Measurements from ENCODE around the gene PPOX. TPM values are rescaled to one million over a fixed set of nuclear protein-coding genes. Genes with fewer than 3 reads are reported as not detected.

PPOX gene
- total RNA-seq, 2 donors from 2014 or later, result 27.3 to 44.9 TPM

GRCh38 chr1:161133220-161133740 is 32.9 kb upstream of the PPOX start:
- H3K4me1 Mint-ChIP-seq, result peaks cover 20% of the 10 kb centered on the region
- H3K27ac Mint-ChIP-seq, result no peak overlapping the region
- peaks cover 45% of the 10 kb centered on the region for H3K36me3 Mint-ChIP-seq (ENCODE audit: low read depth)
- no peaks in the 10 kb centered on the region for H3K27me3 Mint-ChIP-seq
- no peak overlapping the region for H3K4me3 Mint-ChIP-seq
- peak; percentile 4 for ATAC-seq (replicated peaks)
- no peaks in the 10 kb centered on the region for H3K9me3 Mint-ChIP-seq

GRCh38 chr1:161137881-161138280 is 28.3 kb upstream of the PPOX start:
- Mint-ChIP-seq H3K4me1 (peaks cover 3% of the 10 kb centered on the region), H3K27ac (no peak overlapping the region), H3K27me3 (no peaks in the 10 kb centered on the region), H3K4me3 (no peak overlapping the region), H3K36me3 (ENCODE audit: low read depth) (peaks cover 7% of the 10 kb centered on the region), H3K9me3 (no peaks in the 10 kb centered on the region)
- no peak for ATAC-seq (replicated peaks)

- Mint-ChIP-seq H3K36me3 (ENCODE audit: low read depth) (peaks cover 7% of the 10 kb centered on the region), H3K4me3 (no peak overlapping the region), H3K27ac (peak overlapping the region; percentile 20), H3K4me1 (peaks cover 3% of the 10 kb centered on the region), H3K9me3 (no peaks in the 10 kb centered on the region), H3K27me3 (no peaks in the 10 kb centered on the region)
- no peak for ATAC-seq (replicated peaks)
These were observed 27.8 kb upstream of the PPOX start for GRCh38 chr1:161138431-161138830.

- Mint-ChIP-seq H3K27me3 (no peaks in the 10 kb centered on the region), H3K36me3 (ENCODE audit: low read depth) (peaks cover 6% of the 10 kb centered on the region), H3K4me3 (no peak overlapping the region), H3K4me1 (peaks cover 3% of the 10 kb centered on the region), H3K27ac (no peak overlapping the region), H3K9me3 (no peaks in the 10 kb centered on the region)
- ATAC-seq (replicated peaks), result no peak
These were observed 26.5 kb upstream of the PPOX start for GRCh38 chr1:161139766-161140165.

GRCh38 chr1:161140755-161141400 is 25.3 kb upstream of the PPOX start:
- Mint-ChIP-seq H3K4me3 (no peak overlapping the region), H3K27ac (no peak overlapping the region), H3K27me3 (no peaks in the 10 kb centered on the region), H3K4me1 (no peaks in the 10 kb centered on the region), H3K36me3 (ENCODE audit: low read depth) (no peaks in the 10 kb centered on the region), H3K9me3 (no peaks in the 10 kb centered on the region)
- no peak for ATAC-seq (replicated peaks)

GRCh38 chr1:161145832-161146231 is 20.4 kb upstream of the PPOX start:
- no peak for ATAC-seq (replicated peaks)
- Mint-ChIP-seq H3K36me3 (ENCODE audit: low read depth) (no peaks in the 10 kb centered on the region), H3K9me3 (no peaks in the 10 kb centered on the region), H3K27me3 (no peaks in the 10 kb centered on the region), H3K4me3 (no peak overlapping the region), H3K27ac (no peak overlapping the region), H3K4me1 (no peaks in the 10 kb centered on the region)

- peak overlapping the region; percentile 97 for H3K4me3 Mint-ChIP-seq
- ATAC-seq (replicated peaks), result peak; percentile 14
- H3K4me1 Mint-ChIP-seq, result peaks cover 19% of the 10 kb centered on the region
- peaks cover 39% of the 10 kb centered on the region for H3K36me3 Mint-ChIP-seq (ENCODE audit: low read depth)
- no peaks in the 10 kb centered on the region for H3K27me3 Mint-ChIP-seq
- H3K27ac Mint-ChIP-seq, result peak overlapping the region; percentile 99
- no peaks in the 10 kb centered on the region for H3K9me3 Mint-ChIP-seq
These were observed 13.1 kb upstream of the PPOX start for GRCh38 chr1:161153176-161153575.

- peak within 1 kb of the TSS; percentile 99 for H3K27ac Mint-ChIP-seq
- H3K36me3 Mint-ChIP-seq (ENCODE audit: low read depth), result peaks cover 46% of the 10 kb centered on the region
- peak within 1 kb of the TSS; percentile 97 for H3K4me3 Mint-ChIP-seq
- ATAC-seq (replicated peaks), result peak; percentile 97
- H3K9me3 Mint-ChIP-seq, result no peaks in the 10 kb centered on the region
- no peaks in the 10 kb centered on the region for H3K27me3 Mint-ChIP-seq
- H3K4me1 Mint-ChIP-seq, result peaks cover 25% of the 10 kb centered on the region
These were observed 12.4 kb upstream of the PPOX start, which contains the start of gene UFC1 for GRCh38 chr1:161153682-161154337. UFC1 (plus strand) TSS chr1:161153978; CDS start chr1:161153998, 20 bp downstream.

- Mint-ChIP-seq H3K4me3 (peak overlapping the region; percentile 83), H3K27me3 (no peaks in the 10 kb centered on the region), H3K27ac (peak overlapping the region; percentile 92), H3K9me3 (no peaks in the 10 kb centered on the region), H3K36me3 (ENCODE audit: low read depth) (peaks cover 81% of the 10 kb centered on the region), H3K4me1 (peaks cover 38% of the 10 kb centered on the region)
- no peak for ATAC-seq (replicated peaks)
These were observed 8.4 kb upstream of the PPOX start for GRCh38 chr1:161157867-161158266.

- Mint-ChIP-seq H3K9me3 (no peaks in the 10 kb centered on the region), H3K27me3 (no peaks in the 10 kb centered on the region), H3K36me3 (ENCODE audit: low read depth) (peaks cover 87% of the 10 kb centered on the region), H3K4me3 (peak overlapping the region; percentile 83), H3K4me1 (peaks cover 42% of the 10 kb centered on the region), H3K27ac (peak overlapping the region; percentile 92)
- no peak for ATAC-seq (replicated peaks)
These were observed 7.8 kb upstream of the PPOX start for GRCh38 chr1:161158316-161159010.

GRCh38 chr1:161159087-161159912 is 6.9 kb upstream of the PPOX start, which contains the start of gene USP21:
USP21 (plus strand) TSS chr1:161159500; CDS start chr1:161160641, 1,141 bp downstream.
- no peaks in the 10 kb centered on the region for H3K9me3 Mint-ChIP-seq
- H3K27ac Mint-ChIP-seq, result peak within 1 kb of the TSS; percentile 92
- ATAC-seq (replicated peaks), result peak; percentile 95
- no peaks in the 10 kb centered on the region for H3K27me3 Mint-ChIP-seq
- peaks cover 90% of the 10 kb centered on the region for H3K36me3 Mint-ChIP-seq (ENCODE audit: low read depth)
- peak within 1 kb of the TSS; percentile 83 for H3K4me3 Mint-ChIP-seq
- H3K4me1 Mint-ChIP-seq, result peaks cover 44% of the 10 kb centered on the region

GRCh38 chr1:161159913-161160243 is 6.3 kb upstream of the PPOX start:
- no peaks in the 10 kb centered on the region for H3K27me3 Mint-ChIP-seq
- H3K36me3 Mint-ChIP-seq (ENCODE audit: low read depth), result peaks cover 92% of the 10 kb centered on the region
- H3K4me3 Mint-ChIP-seq, result peak overlapping the region; percentile 83
- no peaks in the 10 kb centered on the region for H3K9me3 Mint-ChIP-seq
- no peak for ATAC-seq (replicated peaks)
- peaks cover 41% of the 10 kb centered on the region for H3K4me1 Mint-ChIP-seq
- peak overlapping the region; percentile 92 for H3K27ac Mint-ChIP-seq

GRCh38 chr1:161160671-161161145 is 5.5 kb upstream of the PPOX start:
- Mint-ChIP-seq H3K27me3 (no peaks in the 10 kb centered on the region), H3K4me3 (peak overlapping the region; percentile 83), H3K27ac (peak overlapping the region; percentile 79), H3K36me3 (ENCODE audit: low read depth) (peaks cover 90% of the 10 kb centered on the region), H3K9me3 (no peaks in the 10 kb centered on the region), H3K4me1 (peaks cover 33% of the 10 kb centered on the region)
- ATAC-seq (replicated peaks), result no peak

- Mint-ChIP-seq H3K36me3 (ENCODE audit: low read depth) (peaks cover 91% of the 10 kb centered on the region), H3K9me3 (no peaks in the 10 kb centered on the region), H3K27me3 (no peaks in the 10 kb centered on the region), H3K4me3 (peak overlapping the region; percentile 83), H3K4me1 (peaks cover 30% of the 10 kb centered on the region), H3K27ac (peak overlapping the region; percentile 79)
- ATAC-seq (replicated peaks), result no peak
These were observed 4.6 kb upstream of the PPOX start for GRCh38 chr1:161161652-161162051.
